Ascending aorta (tissue), 2 donors: ENCODE results near the gene BNC2. TPM values are rescaled to one million over a fixed set of nuclear protein-coding genes. Genes with fewer than 3 reads are reported as not detected.

Experiments used
- DNase-seq, 2 donors: peaks; one replicate each; pipeline ENCODE4 v3.0.0-alpha.2; 2019; ENCODE audit warnings: low spot score in 2 of 2
- H3K27ac ChIP-seq, 2 donors: fragments of 200-600 bp; sonication (generic); one replicate each; pipeline ENCODE4 v1.5.1; 2016 to 2017; ENCODE audit warnings: mild to moderate bottlenecking in 1 of 2
- H3K27me3 ChIP-seq: fragments of 200-600 bp; sonication (generic); one replicate; pipeline ENCODE4 v1.5.1; 2017
- H3K36me3 ChIP-seq, 2 donors: fragments of 200-600 bp; sonication (generic); one replicate each; pipeline ENCODE4 v1.5.1; 2016
- H3K4me1 ChIP-seq, 2 donors: fragments of 200-600 bp; sonication (generic); one replicate each; pipeline ENCODE4 v1.5.1; 2016 to 2017; ENCODE audit warnings: mild to moderate bottlenecking in 1 of 2
- H3K4me3 ChIP-seq, 2 donors: fragments of 200-600 bp; sonication (generic); one replicate each; pipeline ENCODE4 v1.5.1; 2016 to 2017; ENCODE audit warnings: mild to moderate bottlenecking in 1 of 2
- H3K9me3 ChIP-seq, 2 donors: fragments of 200-600 bp; sonication (generic); one replicate each; pipeline ENCODE4 v1.5.1; 2016
- CTCF ChIP-seq, 3 experiments: fragments of 200-600 bp in 2 of 3; fragments of 450-650 bp in 1 of 3; sonication (generic) in 2 of 3; IDR thresholded peaks; one replicate each; pipeline ENCODE4 v1.5.1; 2016 to 2019; ENCODE audit warnings: antibody characterized with exemption in 3 of 3, mild to moderate bottlenecking in 1 of 3, moderate library complexity in 1 of 3
- intact Hi-C: fragments of 100-400 bp; cut with DNase I; formaldehyde crosslinking; loops from one replicate; pipeline ENCODE4 v1.15.1; 2023
- total RNA-seq: library from RNA; depleted of rRNA; stranded (reverse); fragments of >200 nt; gene quantifications from one replicate; pipeline ENCODE4 v1.1.0, GENCODE V29; 2016

Gene BNC2
- total RNA-seq, 1 donor from 2014 or later, result 25.5 TPM

GRCh38 chr9:16701347-16701746 lies 169.1 kb downstream of the BNC2 start:
- DNase-seq, result no peak
- Histone ChIP-seq H3K27me3 (no peaks in the 10 kb centered on the region), H3K27ac (peak overlapping the region in 1 of 2 donors; percentile 29), H3K9me3 (no peaks in the 10 kb centered on the region), H3K36me3 (no peaks in the 10 kb centered on the region), H3K4me1 (peaks cover 0 to 35% of the 10 kb centered on the region in 2 donors), H3K4me3 (no peak overlapping the region)
- intact Hi-C loops, result loop anchor here (5.0 to 10.0 kb wide), 3 partner anchors 54 to 504 kb away; no protein-coding TSS in a partner anchor
- TF ChIP-seq CTCF (IDR thresholded peaks at IDR 0.05), result no peak

- no peaks in the 10 kb centered on the region for H3K36me3 ChIP-seq
- no peak for TF ChIP-seq CTCF (IDR thresholded peaks at IDR 0.05)
- intact Hi-C loops, result no loop called here
Observed at GRCh38 chr9:16693616-16694015, 176.9 kb downstream of the BNC2 start.

GRCh38 chr9:16690628-16691027 lies 179.8 kb downstream of the BNC2 start:
- H3K27ac ChIP-seq, result no peak overlapping the region
- no peaks in the 10 kb centered on the region for H3K36me3 ChIP-seq
- H3K4me3 ChIP-seq, result no peak overlapping the region
- H3K9me3 ChIP-seq, result no peaks in the 10 kb centered on the region
- H3K27me3 ChIP-seq, result no peaks in the 10 kb centered on the region
- no peak for DNase-seq
- H3K4me1 ChIP-seq, result no peaks in the 10 kb centered on the region
- intact Hi-C loops, result no loop called here
- TF ChIP-seq CTCF (IDR thresholded peaks at IDR 0.05), result no peak

More at GRCh38 chr9:16693616-16694015, 176.9 kb downstream of the BNC2 start:
- Histone ChIP-seq H3K27ac (no peak overlapping the region), H3K9me3 (no peaks in the 10 kb centered on the region), H3K4me1 (no peaks in the 10 kb centered on the region), H3K27me3 (no peaks in the 10 kb centered on the region), H3K4me3 (no peak overlapping the region)
- DNase-seq, result no peak

GRCh38 chr9:16690205-16690604 lies 180.3 kb downstream of the BNC2 start:
- no peaks in the 10 kb centered on the region for H3K36me3 ChIP-seq
- H3K9me3 ChIP-seq, result no peaks in the 10 kb centered on the region
- no peak for DNase-seq
- no peak for TF ChIP-seq CTCF (IDR thresholded peaks at IDR 0.05)
- no peaks in the 10 kb centered on the region for H3K27me3 ChIP-seq
- intact Hi-C loops, result no loop called here
- H3K27ac ChIP-seq, result no peak overlapping the region
- H3K4me1 ChIP-seq, result no peaks in the 10 kb centered on the region
- H3K4me3 ChIP-seq, result no peak overlapping the region

GRCh38 chr9:16689351-16689938 lies 181.0 kb downstream of the BNC2 start:
- DNase-seq, result no peak
- Histone ChIP-seq H3K9me3 (no peaks in the 10 kb centered on the region), H3K4me3 (no peak overlapping the region), H3K4me1 (no peaks in the 10 kb centered on the region), H3K27ac (no peak overlapping the region), H3K27me3 (no peaks in the 10 kb centered on the region), H3K36me3 (no peaks in the 10 kb centered on the region)
- TF ChIP-seq CTCF (IDR thresholded peaks at IDR 0.05), result no peak
- intact Hi-C loops, result no loop called here

- no peaks in the 10 kb centered on the region for H3K9me3 ChIP-seq
- no peaks in the 10 kb centered on the region for H3K4me1 ChIP-seq
- no peaks in the 10 kb centered on the region for H3K36me3 ChIP-seq
- no peaks in the 10 kb centered on the region for H3K27me3 ChIP-seq
- no peak for DNase-seq
- intact Hi-C loops, result no loop called here
- no peak overlapping the region for H3K4me3 ChIP-seq
- TF ChIP-seq CTCF (IDR thresholded peaks at IDR 0.05), result no peak
- no peak overlapping the region for H3K27ac ChIP-seq
Observed at GRCh38 chr9:16688814-16689213, 181.7 kb downstream of the BNC2 start.
